Activated naive CD8-positive, alpha-beta T cell treated with anti-CD3 and anti-CD28 coated beads, Interleukin-2, amount 10 ng/mL, durations not matched to agents 7 days and 5 days (primary cell): ENCODE measurements around the gene SCARB1. TPM values are rescaled to one million over a fixed set of nuclear protein-coding genes. Genes with fewer than 3 reads are reported as not detected.

Experiments used
- ATAC-seq: fragments of 150-1000 bp; cut with Tn5 transposase; one replicate; pipeline ENCODE4 v1.10.0; 2021; ENCODE audit warnings: low read depth, moderate library complexity
- POLR2A ChIA-PET: fragments of 350-600 bp; sonication (Branson Sonifier 250); formaldehyde crosslinking; loops from one replicate; lab custom pipeline; 2021; ENCODE audit warnings: antibody characterized with exemption; lab: Charles Lee
- DNase-seq: peaks from one replicate; pipeline ENCODE4 v3.0.0; 2021
- H3K27ac Mint-ChIP-seq: one replicate; pipeline ENCODE4 v1.8.0; 2022; ENCODE audit warnings: mild to moderate bottlenecking, mixed read lengths
- H3K27me3 Mint-ChIP-seq: one replicate; pipeline ENCODE4 v1.8.0; 2022; ENCODE audit warnings: mild to moderate bottlenecking, moderate library complexity, mixed read lengths
- H3K36me3 Mint-ChIP-seq: one replicate; pipeline ENCODE4 v1.8.0; 2021; ENCODE audit warnings: mild to moderate bottlenecking, mixed read lengths
- H3K4me1 Mint-ChIP-seq: one replicate; pipeline ENCODE4 v1.8.0; 2021; ENCODE audit warnings: mixed read lengths
- H3K4me3 Mint-ChIP-seq: one replicate; pipeline ENCODE4 v1.8.0; 2022; ENCODE audit warnings: mild to moderate bottlenecking, moderate library complexity, mixed read lengths
- H3K9me3 Mint-ChIP-seq: one replicate; pipeline ENCODE4 v1.8.0; 2021; ENCODE audit warnings: mixed read lengths
- total RNA-seq, 2 experiments: library from RNA; stranded (reverse); gene quantifications; one replicate each; pipeline ENCODE4 v1.2.3, GENCODE V29; 2021

SCARB1 gene
- total RNA-seq, 2 experiments from 2014 or later, result 10.8 to 13.0 TPM

DNA sequence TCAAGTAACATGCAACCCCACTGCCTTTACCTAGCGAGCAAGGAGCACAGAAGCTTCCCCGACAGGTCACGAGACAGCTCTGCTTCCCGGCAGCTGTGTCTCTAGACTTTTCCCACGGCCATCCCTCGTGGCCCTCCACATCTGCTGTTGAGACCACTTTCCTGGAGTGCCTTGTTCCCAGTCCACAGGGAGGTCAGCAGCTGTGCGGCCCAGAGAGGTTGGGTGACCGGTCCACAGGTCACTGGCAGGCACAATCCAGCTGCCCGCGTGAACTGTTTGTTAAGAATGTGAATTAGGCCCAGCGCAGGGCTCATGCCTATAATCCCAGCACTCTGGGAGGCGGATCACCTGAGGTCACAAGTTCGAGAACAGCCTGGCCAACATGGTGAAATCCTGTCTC, 71.5 kb downstream of the SCARB1 start:
- Mint-ChIP-seq H3K27me3 (no peaks in the 10 kb centered on the region), H3K9me3 (no peaks in the 10 kb centered on the region), H3K36me3 (peaks cover 5% of the 10 kb centered on the region), H3K4me3 (no peak overlapping the region), H3K4me1 (peaks cover 6% of the 10 kb centered on the region), H3K27ac (no peak overlapping the region)
- no peak for ATAC-seq
- no peak for DNase-seq
- POLR2A ChIA-PET, result no interaction called here

DNA sequence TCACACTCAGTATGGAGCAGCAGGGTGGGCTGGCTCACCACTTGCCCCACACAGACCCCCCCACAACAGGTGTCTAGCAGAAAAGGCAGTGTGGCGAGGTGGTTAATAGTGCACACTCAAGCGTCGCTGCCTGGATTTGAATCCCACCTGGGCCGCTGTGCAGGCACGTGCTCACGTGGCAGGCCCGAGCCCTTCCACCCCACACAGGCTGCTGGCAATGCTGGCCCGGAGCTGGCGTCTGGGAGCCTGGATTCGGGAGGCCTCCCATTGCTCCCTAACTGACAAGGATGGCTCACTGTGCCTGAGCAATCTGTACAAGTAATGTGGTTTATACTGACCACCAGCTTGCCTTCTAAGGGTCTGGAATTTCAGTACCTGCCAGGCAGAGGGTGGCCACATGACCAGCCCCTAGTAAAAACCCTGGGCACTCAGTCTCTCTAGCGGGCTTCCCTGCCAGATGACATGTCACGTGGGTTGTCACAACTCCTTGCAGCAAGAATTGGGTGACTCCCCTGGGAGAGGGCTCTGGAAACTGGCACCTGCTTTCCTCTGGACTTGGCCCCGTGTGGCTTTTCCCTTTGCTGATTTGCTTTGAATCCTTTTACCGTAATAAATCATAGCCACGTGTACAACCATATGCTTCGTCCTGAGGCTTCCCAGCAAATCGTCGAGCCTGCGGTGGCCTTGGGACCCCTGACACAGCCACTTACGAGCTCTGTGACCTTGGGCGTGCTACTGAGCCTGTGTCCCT, 72.8 kb downstream of the SCARB1 start:
- Mint-ChIP-seq H3K27me3 (no peaks in the 10 kb centered on the region), H3K9me3 (no peaks in the 10 kb centered on the region)
- no peak for ATAC-seq

DNA sequence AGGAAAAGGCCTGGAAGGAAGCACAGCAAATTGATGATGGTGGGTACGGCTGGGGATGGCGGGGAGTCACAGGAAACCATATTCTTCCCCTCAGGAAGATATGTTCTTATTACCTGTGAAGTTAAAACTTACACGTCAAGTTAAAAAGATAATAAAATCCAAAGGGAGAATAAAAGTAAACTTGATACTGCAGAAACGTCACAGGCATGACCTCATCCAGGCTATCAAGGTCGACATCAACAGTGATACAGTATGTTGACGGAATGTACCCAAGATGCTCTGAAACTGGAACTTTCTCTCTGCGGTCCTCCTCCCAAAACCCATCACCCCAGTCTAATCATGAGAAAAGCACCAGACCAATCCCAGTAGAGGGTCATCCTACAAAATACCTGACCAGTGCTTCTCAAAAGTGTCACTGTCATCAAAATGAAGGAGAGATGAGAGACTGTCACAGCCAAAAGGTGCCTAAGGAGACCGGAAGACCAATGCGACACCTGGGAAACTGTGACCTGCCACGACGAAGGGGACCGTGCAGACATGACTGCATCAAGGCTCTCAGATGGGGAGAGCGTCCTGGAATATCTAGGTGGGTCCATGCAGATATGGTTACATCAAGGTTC, 74.6 kb downstream of the SCARB1 start:
- Mint-ChIP-seq H3K36me3 (peaks cover 4% of the 10 kb centered on the region), H3K4me1 (no peaks in the 10 kb centered on the region), H3K27ac (no peak overlapping the region), H3K27me3 (no peaks in the 10 kb centered on the region), H3K4me3 (no peak overlapping the region), H3K9me3 (no peaks in the 10 kb centered on the region)
- DNase-seq (no peak), ATAC-seq (no peak)
- POLR2A ChIA-PET, result no interaction called here

More for the DNA sequence above, 72.8 kb downstream of the SCARB1 start:
- Mint-ChIP-seq H3K27ac (no peak overlapping the region), H3K4me3 (no peak overlapping the region), H3K4me1 (no peaks in the 10 kb centered on the region), H3K36me3 (peaks cover 5% of the 10 kb centered on the region)
- DNase-seq, result no peak
- POLR2A ChIA-PET, result no interaction called here

DNA sequence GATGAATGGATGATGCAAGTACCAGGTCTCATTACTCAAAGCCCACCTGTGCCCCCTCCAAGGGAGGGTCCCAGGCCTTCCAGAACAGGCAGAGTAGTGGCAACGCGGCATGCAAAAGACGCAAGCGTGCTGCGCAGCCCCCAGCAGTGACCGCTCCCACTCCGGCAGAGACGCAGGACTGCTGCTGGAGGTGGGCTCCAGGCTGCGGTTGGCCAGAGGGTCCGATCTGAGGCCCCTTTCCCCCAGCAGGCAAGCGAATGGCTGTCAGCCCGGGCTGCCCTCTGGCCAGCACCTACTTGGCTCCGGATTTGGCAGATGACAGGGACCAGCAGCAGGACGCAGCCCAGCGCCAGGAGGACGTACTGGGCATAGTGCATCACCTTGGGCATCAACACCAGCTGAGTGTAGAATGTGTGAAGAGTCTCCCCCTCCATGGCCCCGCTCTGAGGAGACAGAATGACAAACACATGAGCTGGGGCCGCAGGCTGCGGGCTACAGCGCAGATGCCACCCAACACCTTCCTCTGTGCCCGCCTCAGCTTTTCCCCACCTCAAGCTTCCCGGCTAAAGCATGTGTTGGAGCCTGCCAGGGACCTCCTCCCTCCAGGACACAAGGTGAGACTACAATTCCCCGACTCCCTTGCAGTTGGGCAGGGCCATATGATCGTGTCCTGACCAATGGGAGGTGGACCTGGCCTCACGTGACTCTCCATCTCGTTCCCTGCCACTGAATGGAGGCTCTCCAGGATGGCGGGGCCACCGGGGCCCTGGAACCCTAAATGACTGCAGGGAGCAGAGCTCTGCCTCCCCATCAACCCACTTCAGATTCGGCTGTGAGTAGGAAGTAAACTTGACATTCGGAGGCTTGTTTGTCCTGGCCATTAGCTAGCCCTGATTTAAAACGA, 77.4 kb downstream of the SCARB1 start:
- POLR2A ChIA-PET, result no interaction called here
- Mint-ChIP-seq H3K9me3 (no peaks in the 10 kb centered on the region), H3K4me3 (no peak overlapping the region), H3K4me1 (no peaks in the 10 kb centered on the region), H3K27me3 (no peaks in the 10 kb centered on the region), H3K36me3 (peaks cover 2% of the 10 kb centered on the region), H3K27ac (no peak overlapping the region)
- no peak for DNase-seq
- no peak for ATAC-seq

DNA sequence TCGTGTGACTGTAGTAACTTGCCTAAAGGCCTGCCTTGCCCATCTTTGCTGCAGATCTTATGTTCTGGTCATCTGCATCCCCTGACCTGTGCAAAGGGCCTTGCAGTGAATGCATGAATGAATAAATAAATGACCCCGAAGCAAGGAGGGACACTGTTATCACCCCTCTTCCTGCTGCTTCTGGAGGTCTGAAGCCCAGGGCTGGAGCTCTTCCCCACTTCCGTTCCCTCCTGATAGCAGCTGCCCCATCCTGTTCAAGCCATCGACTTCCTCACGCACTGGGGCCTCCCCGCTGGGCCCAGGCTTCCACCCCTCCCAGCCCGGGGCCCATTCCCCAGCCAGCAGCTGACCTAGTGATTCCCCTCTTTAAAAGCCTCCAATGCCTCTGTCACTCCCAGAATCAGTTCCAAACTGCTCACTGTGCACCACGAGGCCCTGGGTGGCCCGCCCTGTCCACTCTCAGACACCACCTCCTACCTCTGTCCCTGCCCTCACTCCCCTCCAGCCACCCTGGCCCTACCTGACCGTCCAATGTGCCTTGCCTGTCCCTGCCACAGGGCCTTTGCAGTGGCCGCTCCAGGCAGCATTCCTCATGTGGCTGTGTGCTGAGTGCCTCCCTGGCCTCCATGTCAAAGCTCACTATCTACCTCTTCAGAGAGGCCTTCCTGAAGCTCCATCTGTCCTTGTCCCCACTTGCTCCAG, 78.6 kb downstream of the SCARB1 start:
- H3K4me1 Mint-ChIP-seq, result no peaks in the 10 kb centered on the region
- no peak for ATAC-seq
- H3K27me3 Mint-ChIP-seq, result no peaks in the 10 kb centered on the region
- no peaks in the 10 kb centered on the region for H3K9me3 Mint-ChIP-seq
- DNase-seq, result no peak
- H3K4me3 Mint-ChIP-seq, result no peak overlapping the region
- POLR2A ChIA-PET, result no interaction called here
- no peaks in the 10 kb centered on the region for H3K36me3 Mint-ChIP-seq
- no peak overlapping the region for H3K27ac Mint-ChIP-seq

GRCh38 chr12:124783087-124783486, 80.6 kb downstream of the SCARB1 start:
- Mint-ChIP-seq H3K9me3 (no peaks in the 10 kb centered on the region), H3K27ac (no peak overlapping the region), H3K4me3 (no peak overlapping the region), H3K4me1 (peaks cover 4% of the 10 kb centered on the region), H3K36me3 (no peaks in the 10 kb centered on the region), H3K27me3 (no peaks in the 10 kb centered on the region)
- POLR2A ChIA-PET, result no interaction called here
- ATAC-seq (no peak), DNase-seq (no peak)

GRCh38 chr12:124782132-124782531, 81.5 kb downstream of the SCARB1 start:
- Mint-ChIP-seq H3K36me3 (no peaks in the 10 kb centered on the region), H3K4me1 (peaks cover 4% of the 10 kb centered on the region), H3K27ac (no peak overlapping the region), H3K9me3 (no peaks in the 10 kb centered on the region), H3K4me3 (no peak overlapping the region), H3K27me3 (peaks cover 2% of the 10 kb centered on the region)
- DNase-seq, result no peak
- no peak for ATAC-seq
- POLR2A ChIA-PET, result no interaction called here

DNA sequence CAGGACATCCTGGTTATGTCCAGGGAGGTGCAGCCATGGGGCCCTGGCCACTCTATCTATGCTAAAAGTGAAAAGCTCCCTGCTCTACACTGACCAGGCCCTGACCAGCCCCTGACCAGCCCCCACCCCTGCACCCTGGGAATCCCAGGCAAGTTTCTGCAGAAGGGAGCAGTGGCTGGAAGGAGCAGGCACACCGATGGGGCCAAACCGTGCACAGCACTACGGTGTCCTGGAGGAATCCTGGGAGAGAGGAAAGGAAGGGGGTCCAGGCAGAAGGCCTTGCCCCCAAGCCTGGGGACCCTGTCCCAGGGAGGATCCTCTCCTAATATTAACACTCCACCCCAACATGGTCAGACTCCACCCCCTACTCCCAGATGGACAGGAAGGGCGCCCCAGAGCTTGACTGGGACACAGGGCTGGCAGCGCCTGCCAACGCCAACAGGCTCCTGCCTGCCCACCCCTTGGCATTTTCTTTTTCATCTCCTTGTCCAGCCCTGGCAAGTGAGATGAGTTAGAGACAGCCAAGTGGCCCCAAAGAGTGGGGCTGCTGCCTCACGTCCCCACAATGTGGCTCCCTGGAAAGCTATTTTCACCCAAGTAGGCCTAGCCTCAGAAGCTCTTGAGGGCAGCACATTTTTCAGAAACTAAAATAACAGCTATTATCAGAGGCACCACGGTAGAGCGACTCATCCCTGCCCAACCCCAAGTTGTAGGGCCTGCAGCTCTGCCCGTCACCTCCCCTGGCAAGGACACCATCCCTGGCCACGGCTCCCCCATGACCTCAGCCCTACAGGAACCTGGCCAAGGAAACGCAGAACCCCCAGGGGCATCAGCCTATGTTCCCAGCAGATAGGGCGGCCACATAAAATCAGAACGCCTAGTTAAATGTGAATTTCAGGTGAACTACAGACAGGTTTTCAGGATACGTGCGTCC, 82.6 kb downstream of the SCARB1 start:
- ATAC-seq (no peak), DNase-seq (no peak)
- peaks cover 5% of the 10 kb centered on the region for H3K4me1 Mint-ChIP-seq
- POLR2A ChIA-PET, result no interaction called here
- H3K4me3 Mint-ChIP-seq, result no peak overlapping the region
- H3K27ac Mint-ChIP-seq, result no peak overlapping the region
- no peaks in the 10 kb centered on the region for H3K9me3 Mint-ChIP-seq
- H3K36me3 Mint-ChIP-seq, result peaks cover 2% of the 10 kb centered on the region
- peaks cover 3% of the 10 kb centered on the region for H3K27me3 Mint-ChIP-seq

- no peaks in the 10 kb centered on the region for H3K9me3 Mint-ChIP-seq
- DNase-seq (no peak), ATAC-seq (no peak)
- H3K4me3 Mint-ChIP-seq, result no peak overlapping the region
- H3K4me1 Mint-ChIP-seq, result peaks cover 5% of the 10 kb centered on the region
- peaks cover 2% of the 10 kb centered on the region for H3K36me3 Mint-ChIP-seq
- H3K27me3 Mint-ChIP-seq, result peaks cover 3% of the 10 kb centered on the region
- POLR2A ChIA-PET, result no interaction called here
- no peak overlapping the region for H3K27ac Mint-ChIP-seq
Observed at GRCh38 chr12:124780336-124780735, 83.3 kb downstream of the SCARB1 start.

DNA sequence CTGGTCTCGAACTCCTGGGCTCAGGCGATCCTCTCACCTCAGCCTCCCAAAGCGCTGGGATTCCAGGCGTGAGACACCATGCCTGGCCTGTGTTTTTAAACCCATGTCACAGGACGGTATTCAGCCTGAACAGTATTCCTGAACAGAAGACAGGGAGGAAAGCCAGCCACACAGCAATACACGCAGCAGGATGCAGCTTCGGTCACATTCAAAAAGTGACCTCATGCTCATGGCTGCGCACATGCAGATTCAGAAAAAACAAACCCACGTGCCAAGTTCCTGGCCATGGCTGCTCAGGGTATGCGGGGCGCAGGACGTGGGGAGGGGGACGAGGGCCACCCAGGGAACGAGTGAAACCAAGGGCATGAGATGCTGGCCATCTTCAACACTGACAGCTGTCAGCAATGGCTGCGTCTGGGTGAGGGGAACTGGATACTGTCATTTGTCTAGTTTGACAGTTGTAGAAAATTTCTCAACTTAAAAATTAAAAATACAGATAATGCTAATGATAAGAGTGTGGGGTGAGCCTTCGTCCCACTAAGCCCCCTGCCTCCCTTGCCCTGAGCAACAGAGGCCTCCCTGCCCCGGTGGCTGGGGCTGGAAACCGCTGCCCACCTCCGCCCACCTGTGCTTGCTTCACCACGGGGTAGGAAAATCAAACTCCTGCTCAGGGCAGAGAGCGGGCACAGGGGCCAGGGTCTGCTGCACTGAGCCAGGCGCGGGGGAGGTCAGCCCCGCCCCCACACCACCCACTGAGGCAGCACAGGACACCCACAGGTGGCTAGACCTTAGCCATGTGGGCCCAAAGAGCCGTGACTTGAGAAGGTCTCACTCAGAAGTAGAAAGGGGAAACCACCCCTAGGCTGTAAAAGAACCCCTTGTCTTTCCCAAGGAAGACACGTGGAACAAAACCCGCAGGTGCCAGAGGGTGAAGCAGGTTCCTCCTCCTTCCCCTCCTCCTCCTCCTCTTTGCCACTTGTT, 84.2 kb downstream of the SCARB1 start:
- ATAC-seq, result no peak
- peaks cover 2% of the 10 kb centered on the region for H3K36me3 Mint-ChIP-seq
- no peaks in the 10 kb centered on the region for H3K9me3 Mint-ChIP-seq
- no peak overlapping the region for H3K4me3 Mint-ChIP-seq
- peaks cover 14% of the 10 kb centered on the region for H3K4me1 Mint-ChIP-seq
- H3K27me3 Mint-ChIP-seq, result peaks cover 3% of the 10 kb centered on the region
- no peak overlapping the region for H3K27ac Mint-ChIP-seq
- no peak for DNase-seq
- POLR2A ChIA-PET, result no interaction called here

- Mint-ChIP-seq H3K9me3 (no peaks in the 10 kb centered on the region), H3K4me3 (no peak overlapping the region), H3K27ac (no peak overlapping the region), H3K36me3 (peaks cover 2% of the 10 kb centered on the region), H3K4me1 (peaks cover 20% of the 10 kb centered on the region), H3K27me3 (peaks cover 3% of the 10 kb centered on the region)
- POLR2A ChIA-PET, result no interaction called here
- ATAC-seq (no peak), DNase-seq (no peak)
Observed at GRCh38 chr12:124778411-124778810, 85.3 kb downstream of the SCARB1 start.
